KOPT-K1 (cell line): Measurements from ENCODE around the gene POU2AF2.
"Not testable (repeated sequence)": the region's sequence is repeated elsewhere in the genome, so short reads cannot be mapped to it uniquely, and the experiment has no call there.

Experiments
- H3K27ac ChIP-seq: fragments of 200-600 bp; sonication (generic); 2 replicates; pipeline ENCODE4 v1.5.1; 2016; ENCODE audit warnings: antibody characterized with exemption, mild to moderate bottlenecking, low read depth, low read length; ENCODE audit not compliant: poor library complexity, severe bottlenecking
- H3K36me3 ChIP-seq: fragments of 200-600 bp; sonication (generic); 2 replicates; pipeline ENCODE4 v1.5.1; 2017; ENCODE audit warnings: antibody characterized with exemption, mild to moderate bottlenecking, low read length, moderate library complexity; ENCODE audit not compliant: insufficient read depth
- H3K9me3 ChIP-seq: fragments of 200-600 bp; sonication (generic); 2 replicates; pipeline ENCODE4 v1.5.1; 2017; ENCODE audit warnings: antibody characterized with exemption, low read length, mild to moderate bottlenecking; ENCODE audit not compliant: insufficient read depth, poor library complexity, severe bottlenecking

The POU2AF2 gene

DNA sequence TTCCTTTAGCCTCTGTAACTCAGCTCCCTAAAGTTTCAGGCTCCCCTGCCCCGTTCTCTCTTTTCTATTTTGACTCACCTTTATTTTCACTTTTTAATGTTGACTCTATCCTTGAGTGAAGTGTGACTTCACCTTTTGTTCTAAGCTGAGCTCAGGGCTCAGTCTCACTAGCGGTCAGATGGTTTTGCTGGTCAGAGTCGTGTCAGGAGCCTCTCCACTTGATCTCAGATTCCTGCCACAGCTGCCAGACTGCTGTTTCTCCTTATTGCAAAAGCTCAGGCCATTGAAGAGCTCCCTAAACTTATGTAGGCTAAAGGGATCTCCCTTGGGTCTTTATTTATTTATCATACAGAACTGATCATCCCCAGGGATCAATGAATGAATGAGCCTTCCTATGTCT, 13.7 kb upstream of the POU2AF2 start:
- no peaks in the 10 kb centered on the region for H3K9me3 ChIP-seq
- no peak overlapping the region for H3K27ac ChIP-seq
- no peaks in the 10 kb centered on the region for H3K36me3 ChIP-seq

DNA sequence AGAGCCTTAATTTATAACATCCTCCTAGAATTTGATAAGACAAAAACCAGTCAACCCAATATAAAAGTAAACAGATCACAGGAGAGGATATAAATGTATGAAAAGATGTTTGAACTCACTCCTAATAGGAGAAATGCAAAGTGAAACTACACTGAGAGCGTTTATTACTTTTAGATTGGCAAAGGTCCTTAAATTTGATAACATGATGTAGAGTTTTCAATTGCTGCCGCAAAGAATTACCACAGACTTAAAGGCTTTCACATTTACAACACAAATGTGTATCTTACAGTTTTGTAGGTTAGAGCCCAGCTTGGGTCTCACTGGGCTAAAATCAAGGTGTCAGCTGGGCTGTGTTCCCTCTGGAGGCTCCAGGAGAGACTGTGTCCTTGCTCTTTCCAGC, 9.1 kb upstream of the POU2AF2 start:
- Histone ChIP-seq H3K36me3 (no peaks in the 10 kb centered on the region), H3K27ac (no peak overlapping the region), H3K9me3 (no peaks in the 10 kb centered on the region)

- Histone ChIP-seq H3K27ac (no peak overlapping the region), H3K9me3 (no peaks in the 10 kb centered on the region), H3K36me3 (no peaks in the 10 kb centered on the region)
Measured at GRCh38 chr11:111237926-111238325, 7.6 kb upstream of the POU2AF2 start.

DNA sequence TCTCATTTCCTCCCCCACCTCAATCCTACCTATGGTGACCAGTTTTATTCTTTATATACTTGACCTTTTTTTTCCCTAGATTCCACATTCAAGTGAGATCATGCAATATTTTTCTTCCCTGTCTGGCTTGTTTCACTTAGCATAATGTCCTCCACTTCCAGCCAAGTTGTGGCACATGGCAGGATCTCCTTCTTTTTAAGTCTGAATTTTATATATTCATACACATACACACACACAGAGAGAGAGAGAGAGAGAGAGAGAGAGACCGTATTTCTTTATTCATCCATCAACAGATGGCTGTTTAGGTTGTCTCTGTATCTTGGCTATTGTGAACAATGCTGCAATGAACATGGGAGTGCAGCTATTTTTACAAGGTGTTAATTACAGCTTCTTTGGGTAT, 1.4 kb downstream of the POU2AF2 start:
- Histone ChIP-seq H3K36me3 (no peaks in the 10 kb centered on the region), H3K27ac (no peak overlapping the region), H3K9me3 (no peaks in the 10 kb centered on the region)

- H3K27ac ChIP-seq = no peak overlapping the region
- H3K36me3 ChIP-seq = no peaks in the 10 kb centered on the region
- no peaks in the 10 kb centered on the region for H3K9me3 ChIP-seq
Measured at GRCh38 chr11:111250936-111251335, 5.4 kb downstream of the POU2AF2 start.

- no peaks in the 10 kb centered on the region for H3K36me3 ChIP-seq
- no peaks in the 10 kb centered on the region for H3K9me3 ChIP-seq
- no peak overlapping the region for H3K27ac ChIP-seq
Measured at GRCh38 chr11:111253131-111253530, 7.6 kb downstream of the POU2AF2 start.

DNA sequence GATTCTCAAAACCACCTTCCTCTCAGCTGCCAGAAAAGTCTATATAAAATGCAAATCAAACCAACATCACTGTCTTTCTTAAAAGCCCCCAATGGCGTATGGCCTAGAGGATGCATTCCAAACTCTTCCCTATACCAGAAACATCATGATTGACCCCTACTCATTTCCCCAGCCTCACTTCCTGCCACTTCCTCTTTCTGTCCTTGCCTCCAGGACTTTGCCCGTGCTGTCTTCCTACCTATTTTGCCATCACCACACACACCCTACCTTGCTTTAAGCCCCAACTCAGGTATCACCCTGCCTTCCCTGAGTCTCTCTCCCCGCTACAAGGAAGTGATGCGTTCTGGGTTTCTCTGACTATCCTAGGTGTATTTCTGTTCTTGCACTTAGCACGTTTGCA, 8.1 kb downstream of the POU2AF2 start:
- H3K27ac ChIP-seq = no peak overlapping the region
- H3K9me3 ChIP-seq = no peaks in the 10 kb centered on the region

DNA sequence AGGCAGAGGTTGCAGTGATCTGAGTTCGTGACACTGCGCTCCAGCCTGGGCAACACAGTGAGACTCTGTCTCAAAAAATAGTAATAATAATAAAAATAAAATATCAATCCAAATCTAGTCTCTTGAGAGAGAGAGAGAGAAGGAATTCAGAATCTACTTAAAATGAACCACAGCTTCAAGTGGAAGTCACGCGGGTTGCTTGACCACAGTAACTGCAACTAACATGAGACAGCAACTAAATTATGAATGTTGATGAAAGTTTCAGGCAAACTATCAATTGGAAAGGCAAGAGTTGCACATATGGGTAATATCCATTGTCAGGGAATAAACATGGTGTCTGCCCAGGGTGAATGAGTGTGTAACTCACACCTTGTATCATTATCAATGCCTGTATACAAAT, 12.5 kb downstream of the POU2AF2 start:
- H3K36me3 ChIP-seq = no peaks in the 10 kb centered on the region
- H3K9me3 ChIP-seq = no peaks in the 10 kb centered on the region
- H3K27ac ChIP-seq = no peak overlapping the region

More for the DNA sequence above, 8.1 kb downstream of the POU2AF2 start:
- no peaks in the 10 kb centered on the region for H3K36me3 ChIP-seq

GRCh38 chr11:111259896-111260295, 14.4 kb downstream of the POU2AF2 start:
- Histone ChIP-seq H3K36me3 (no peaks in the 10 kb centered on the region), H3K27ac (no peak overlapping the region), H3K9me3 (no peaks in the 10 kb centered on the region)

- H3K36me3 ChIP-seq = no peaks in the 10 kb centered on the region
- H3K9me3 ChIP-seq = no peaks in the 10 kb centered on the region
- H3K27ac ChIP-seq = no peak overlapping the region
Measured at GRCh38 chr11:111260811-111261210, 15.3 kb downstream of the POU2AF2 start.

- Histone ChIP-seq H3K36me3 (no peaks in the 10 kb centered on the region), H3K9me3 (no peaks in the 10 kb centered on the region), H3K27ac (no peak overlapping the region)
Measured at GRCh38 chr11:111264646-111265045, 19.1 kb downstream of the POU2AF2 start.

DNA sequence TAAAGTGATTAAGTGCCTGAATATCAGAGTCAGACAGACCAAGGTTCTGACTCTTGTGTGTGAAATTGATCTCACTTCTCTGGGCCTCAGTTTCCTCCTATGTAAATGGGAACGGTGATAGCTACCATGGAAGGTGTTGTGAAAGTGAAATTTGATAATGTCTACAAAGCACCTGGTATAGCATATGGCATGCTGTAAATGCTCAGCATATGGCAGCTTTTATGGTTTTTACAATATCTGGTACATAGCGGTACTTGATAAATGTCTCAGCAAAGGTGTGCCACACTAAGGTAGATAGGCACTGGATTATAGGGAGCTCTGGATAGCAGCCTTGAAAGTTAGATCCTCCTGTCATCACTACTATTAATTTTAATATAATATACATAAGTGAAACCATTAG, 19.9 kb downstream of the POU2AF2 start:
- H3K36me3 ChIP-seq = no peaks in the 10 kb centered on the region
- H3K27ac ChIP-seq = no peak overlapping the region
- no peaks in the 10 kb centered on the region for H3K9me3 ChIP-seq

DNA sequence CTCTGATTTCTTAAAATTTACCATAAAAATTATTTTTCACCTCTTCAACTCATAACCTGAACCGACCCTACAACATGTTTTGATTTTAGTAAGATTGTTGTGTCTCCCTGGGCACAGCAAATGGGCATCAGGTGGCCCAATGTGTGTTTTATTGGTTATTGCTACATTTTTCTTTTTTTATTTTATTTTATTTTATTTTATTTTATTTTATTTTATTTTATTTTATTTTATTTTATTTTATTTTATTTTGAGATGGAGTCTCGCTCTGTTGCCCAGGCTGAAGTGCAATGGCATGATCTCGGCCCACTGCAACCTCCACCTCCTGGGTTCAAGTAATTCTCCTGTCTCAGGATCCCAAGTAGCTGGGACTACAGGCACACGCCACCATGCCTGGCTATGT, 22.8 kb downstream of the POU2AF2 start:
- H3K27ac ChIP-seq, H3K9me3 ChIP-seq, H3K36me3 ChIP-seq: not testable (repeated sequence)

- H3K27ac ChIP-seq = no peak overlapping the region
- no peaks in the 10 kb centered on the region for H3K9me3 ChIP-seq
- H3K36me3 ChIP-seq = no peaks in the 10 kb centered on the region
Measured at GRCh38 chr11:111269146-111269868, 23.8 kb downstream of the POU2AF2 start.

- no peaks in the 10 kb centered on the region for H3K36me3 ChIP-seq
- no peak overlapping the region for H3K27ac ChIP-seq
- no peaks in the 10 kb centered on the region for H3K9me3 ChIP-seq
Measured at GRCh38 chr11:111272420-111272819, 26.9 kb downstream of the POU2AF2 start.

GRCh38 chr11:111282562-111283075, 37.1 kb downstream of the POU2AF2 start:
- Histone ChIP-seq H3K9me3 (no peaks in the 10 kb centered on the region), H3K36me3 (no peaks in the 10 kb centered on the region), H3K27ac (no peak overlapping the region)
